IMR-90 (cell line): ENCODE measurements around the gene UBASH3B. TPM values are rescaled to one million over a fixed set of nuclear protein-coding genes. Genes with fewer than 3 reads are reported as not detected.

Experiments used
- ATAC-seq: fragments of 200-7000 bp; cut with Tn5 transposase; 2 replicates; pipeline ENCODE4 v1.9.1; 2020; ENCODE audit warnings: low read depth, mild to moderate bottlenecking, moderate library complexity
- BruUV-seq: library from RNA; stranded (reverse); fragments of 400-500 nt; replicated peaks from 2 replicates; lab custom pipeline; 2021; lab: Mats Ljungman, UMichigan
- CTCF ChIA-PET: fragments of 300-600 bp; formaldehyde crosslinking; extraction: SDS; loops from one replicate; lab custom pipeline; 2021; ENCODE audit warnings: antibody characterized with exemption; lab: Yijun Ruan, JAX
- POLR2A ChIA-PET: fragments of 300-600 bp; sonication (Branson Sonifier 250); formaldehyde crosslinking; loops from one replicate; lab custom pipeline; 2022; ENCODE audit warnings: antibody characterized with exemption; ENCODE audit not compliant: unreplicated experiment; lab: Charles Lee
- DNase-seq: peaks from one replicate; pipeline ENCODE4 v3.0.0; 2013
- H2AFZ ChIP-seq: replicated peaks from 2 replicates; pipeline ENCODE3; 2013; ENCODE audit warnings: low read length, mild to moderate bottlenecking; ENCODE audit not compliant: poor library complexity
- H2AK5ac ChIP-seq: 2 replicates; pipeline ENCODE4 v1.6.1; 2013; ENCODE audit warnings: low read depth, low read length, inconsistent platforms
- H2AK9ac ChIP-seq: replicated peaks from 2 replicates; pipeline ENCODE3; 2013; ENCODE audit warnings: mild to moderate bottlenecking, low read depth, low read length, moderate library complexity; ENCODE audit not compliant: poor library complexity
- H2BK120ac ChIP-seq: 2 replicates; pipeline ENCODE4 v1.6.1; 2013; ENCODE audit warnings: low read depth, low read length, inconsistent platforms
- H2BK15ac ChIP-seq: 3 replicates; pipeline ENCODE4 v1.6.1; 2013; ENCODE audit warnings: low read depth, low read length, inconsistent platforms
- H2BK20ac ChIP-seq: 2 replicates; pipeline ENCODE4 v1.6.1; 2013; ENCODE audit warnings: low read depth, mild to moderate bottlenecking, inconsistent platforms, low read length, moderate library complexity
- H2BK5ac ChIP-seq: 2 replicates; pipeline ENCODE4 v1.6.1; 2013; ENCODE audit warnings: mild to moderate bottlenecking, low read depth, low read length, inconsistent platforms; ENCODE audit not compliant: poor library complexity, severe bottlenecking
- H3K14ac ChIP-seq: replicated peaks from 2 replicates; pipeline ENCODE4 v1.6.1; 2013; ENCODE audit warnings: low read depth, low read length, inconsistent platforms
- H3K18ac ChIP-seq: 2 replicates; pipeline ENCODE4 v1.6.1; 2013; ENCODE audit warnings: low read depth, low read length, control low read depth
- H3K23ac ChIP-seq: 2 replicates; pipeline ENCODE4 v1.6.1; 2013; ENCODE audit warnings: low read depth, low read length, inconsistent platforms
- H3K27ac ChIP-seq: 2 replicates; pipeline ENCODE4 v1.5.1; 2013; ENCODE audit warnings: mild to moderate bottlenecking, control low read depth, low read length; ENCODE audit not compliant: insufficient read depth
- H3K27me3 ChIP-seq: 2 replicates; pipeline ENCODE4 v1.6.1; 2013; ENCODE audit warnings: low read length; ENCODE audit not compliant: control insufficient read depth, insufficient read depth
- H3K36me3 ChIP-seq: 2 replicates; pipeline ENCODE4 v1.6.1; 2013; ENCODE audit warnings: low read length, mixed read lengths; ENCODE audit not compliant: control insufficient read depth, insufficient read depth
- H3K4ac ChIP-seq: 2 replicates; pipeline ENCODE4 v1.6.1; 2013; ENCODE audit warnings: low read depth, low read length, inconsistent platforms
- H3K4me1 ChIP-seq: 2 replicates; pipeline ENCODE4 v1.6.1; 2013; ENCODE audit warnings: low read length, mixed read lengths; ENCODE audit not compliant: control insufficient read depth, insufficient read depth
- H3K4me2 ChIP-seq: 2 replicates; pipeline ENCODE4 v1.6.1; 2013; ENCODE audit warnings: low read depth, mild to moderate bottlenecking, control low read depth, low read length, moderate library complexity
- H3K4me3 ChIP-seq: 2 replicates; pipeline ENCODE4 v1.5.1; 2013; ENCODE audit warnings: low read depth, mild to moderate bottlenecking, control low read depth, low read length, moderate library complexity; ENCODE audit not compliant: insufficient read depth
- H3K56ac ChIP-seq: 2 replicates; pipeline ENCODE4 v1.6.1; 2013; ENCODE audit warnings: low read length, inconsistent platforms; ENCODE audit not compliant: insufficient read depth; ENCODE audit errors: extremely low read depth
- H3K79me1 ChIP-seq, 2 experiments: 2 replicates each; pipeline ENCODE4 v1.6.1; 2013; ENCODE audit warnings: low read length in 2 of 2, inconsistent platforms in 1 of 2, low read depth in 1 of 2
- H3K9ac ChIP-seq: 2 replicates; pipeline ENCODE4 v1.6.1; 2013; ENCODE audit warnings: low read depth, low read length, control low read depth
- H3K9me1 ChIP-seq: 2 replicates; pipeline ENCODE4 v1.6.1; 2013; ENCODE audit warnings: low read length, inconsistent platforms; ENCODE audit not compliant: insufficient read depth
- H3K9me3 ChIP-seq: 2 replicates; pipeline ENCODE4 v1.6.1; 2013; ENCODE audit warnings: low read length; ENCODE audit not compliant: control insufficient read depth, insufficient read depth
- H4K20me1 ChIP-seq: 2 replicates; pipeline ENCODE4 v1.6.1; 2013; ENCODE audit warnings: low read length, inconsistent platforms; ENCODE audit not compliant: insufficient read depth
- H4K5ac ChIP-seq: 2 replicates; pipeline ENCODE4 v1.6.1; 2013; ENCODE audit warnings: mild to moderate bottlenecking, low read depth, low read length, control low read depth
- H4K8ac ChIP-seq, 2 experiments: 2 replicates each; pipeline ENCODE4 v1.6.1; 2013; ENCODE audit warnings: low read depth in 2 of 2, low read length in 2 of 2, control low read depth in 1 of 2, inconsistent platforms in 1 of 2
- H4K91ac ChIP-seq: 2 replicates; pipeline ENCODE4 v1.6.1; 2013; ENCODE audit warnings: low read depth, low read length, inconsistent platforms; ENCODE audit not compliant: insufficient read depth
- BHLHE40 ChIP-seq: fragments of 150-350 bp; IDR thresholded peaks from 2 replicates; pipeline ENCODE4 v1.6.1; 2016; ENCODE audit warnings: mild to moderate bottlenecking, low read depth, low read length
- CHD1 ChIP-seq: IDR thresholded peaks from 2 replicates; pipeline ENCODE4 v1.6.1; 2012; ENCODE audit warnings: low read depth, low read length, improper control_type of control experiment
- MAZ ChIP-seq: IDR thresholded peaks from 2 replicates; pipeline ENCODE4 v1.6.1; 2012; ENCODE audit warnings: low read depth, mild to moderate bottlenecking, low read length, improper control_type of control experiment, moderate library complexity, borderline replicate concordance
- NFE2L2 ChIP-seq: fragments of 150-350 bp; IDR thresholded peaks from 2 replicates; pipeline ENCODE4 v1.6.1; 2016; ENCODE audit warnings: low read depth, mild to moderate bottlenecking, low read length
- POLR2A ChIP-seq: IDR thresholded peaks from 2 replicates; pipeline ENCODE4 v1.6.1; 2012; ENCODE audit warnings: mild to moderate bottlenecking, low read depth, low read length
- RAD21 ChIP-seq: IDR thresholded peaks from 2 replicates; pipeline ENCODE4 v1.6.1; 2012; ENCODE audit warnings: low read length, improper control_type of control experiment
- RCOR1 ChIP-seq: IDR thresholded peaks from 2 replicates; pipeline ENCODE4 v1.6.1; 2012; ENCODE audit warnings: mild to moderate bottlenecking, low read length, improper control_type of control experiment; ENCODE audit not compliant: insufficient replicate concordance
- RFX5 ChIP-seq: IDR thresholded peaks from 2 replicates; pipeline ENCODE4 v1.8.0; 2012; ENCODE audit warnings: low read depth, mild to moderate bottlenecking, low read length, moderate library complexity
- SMC3 ChIP-seq: fragments of 150-350 bp; IDR thresholded peaks from 2 replicates; pipeline ENCODE4 v1.6.1; 2016; ENCODE audit warnings: low read depth, mild to moderate bottlenecking, antibody characterized with exemption, low read length, moderate library complexity
- WGBS, 2 experiments: methylation state at CpG; one replicate each; pipeline versions ENCODE4 v1.1.5 to v1.1.7; 2013; ENCODE audit warnings: missing lambda C conversion rate in 2 of 2; ENCODE audit not compliant: insufficient read length in 1 of 2; ENCODE audit errors: extremely low coverage in 2 of 2; 5-methylcytosine and 5-hydroxymethylcytosine counted together
- dilution Hi-C: fragments of 300-500 bp; cut with HindIII; formaldehyde crosslinking; loops from one replicate; pipeline ENCODE4 v1.14.3; 2018; ENCODE audit warnings: low sequenced_read_pairs; ENCODE audit not compliant: unreplicated experiment
- in situ Hi-C: fragments of 300-500 bp; cut with MboI; formaldehyde crosslinking; loops from 3 replicates; pipeline ENCODE4 v1.14.3; 2019; ENCODE audit warnings: low sequenced_read_pairs, inconsistent platforms, mixed read lengths
- intact Hi-C: fragments of 100-400 bp; cut with micrococcal nuclease; formaldehyde crosslinking; loops from 2 replicates; pipeline ENCODE4 v1.10.0; 2022
- polyA plus RNA-seq, 3 experiments: library from polyadenylated mRNA; depleted of rRNA; stranded (reverse); fragments of >200 nt; gene quantifications; 2 replicates each; pipeline ENCODE4 v1.2.3, GENCODE V29; 2012; ENCODE audit warnings: low replicate concordance in 1 of 3
- total RNA-seq: library from RNA; depleted of rRNA; stranded (reverse); fragments of >200 nt; gene quantifications from 2 replicates; pipeline ENCODE4 v1.2.3, GENCODE V29; 2012
- TF ChIP-seq, protein P1 (sequence below): fragments of 150-350 bp; IDR thresholded peaks from 2 replicates; pipeline ENCODE4 v1.6.1; 2017; ENCODE audit warnings: mild to moderate bottlenecking, antibody characterized with exemption, low read length, low read depth

The UBASH3B gene
- total and polyA plus RNA-seq, 2 of the 4 experiments (the other 2 are of a cell fraction): 27.2 to 48.0 TPM

DNA sequence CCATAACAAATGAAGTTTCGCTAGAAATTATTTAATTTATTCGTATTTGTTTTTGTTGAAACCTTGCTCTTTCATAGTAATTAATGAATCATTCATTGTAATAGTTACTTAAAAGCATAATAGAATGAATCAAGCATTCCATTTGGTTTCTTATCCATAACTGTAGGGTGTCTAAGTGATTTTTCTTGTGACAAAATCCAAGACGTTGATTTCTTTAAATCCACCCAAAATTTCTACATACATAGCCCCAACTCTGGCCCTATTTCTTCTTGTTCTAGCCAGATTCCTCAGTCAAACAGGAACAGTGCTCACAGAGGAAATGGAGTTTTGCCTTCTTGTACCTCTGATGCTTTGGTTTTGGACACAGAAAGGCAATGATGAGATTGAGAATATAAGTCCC is 25.5 kb downstream of the UBASH3B start:
- H4K91ac ChIP-seq: no peak overlapping the region
- in situ Hi-C loops (loop anchor here (25.0 kb wide), 1 partner anchor 506 kb away; the partner anchor contains the start of gene CLMP), dilution Hi-C loops (no loop called here), intact Hi-C loops (no loop called here)
- H2AK5ac ChIP-seq: peak overlapping the region; percentile 84
- peaks cover 46 to 68% of the 10 kb centered on the region in 2 experiments for H3K79me1 ChIP-seq
- TF ChIP-seq RFX5 (no peak), RAD21 (no peak), POLR2A (no peak), SMC3 (no peak), BHLHE40 (no peak), RCOR1 (no peak), MAZ (no peak), CHD1 (no peak), NFE2L2 (no peak)
- TF ChIP-seq, protein P1, sequence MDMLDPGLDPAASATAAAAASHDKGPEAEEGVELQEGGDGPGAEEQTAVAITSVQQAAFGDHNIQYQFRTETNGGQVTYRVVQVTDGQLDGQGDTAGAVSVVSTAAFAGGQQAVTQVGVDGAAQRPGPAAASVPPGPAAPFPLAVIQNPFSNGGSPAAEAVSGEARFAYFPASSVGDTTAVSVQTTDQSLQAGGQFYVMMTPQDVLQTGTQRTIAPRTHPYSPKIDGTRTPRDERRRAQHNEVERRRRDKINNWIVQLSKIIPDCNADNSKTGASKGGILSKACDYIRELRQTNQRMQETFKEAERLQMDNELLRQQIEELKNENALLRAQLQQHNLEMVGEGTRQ: no peak
- H3K18ac ChIP-seq: no peak overlapping the region
- DNase-seq: no peak
- WGBS, 2 experiments: no CpG with 5 or more reads among the region's 3 CpGs
- no peaks in the 10 kb centered on the region for H3K27me3 ChIP-seq
- no peak overlapping the region for H3K56ac ChIP-seq
- BruUV-seq: no TSS peak
- no peak overlapping the region for H3K4me2 ChIP-seq
- no peak overlapping the region for H2BK20ac ChIP-seq
- H3K4me1 ChIP-seq: peaks cover 8% of the 10 kb centered on the region
- no peak overlapping the region for H4K8ac ChIP-seq
- no peak overlapping the region for H3K27ac ChIP-seq
- ATAC-seq: peak; percentile 20; the same call in 1 of the 2 replicates
- H3K4ac ChIP-seq: peak overlapping the region; percentile 26; the same call in 1 of the 2 replicates
- ChIA-PET CTCF (no interaction called here), POLR2A (no interaction called here)
- peak overlapping the region; percentile 45; the same call in 1 of the 2 replicates for H3K23ac ChIP-seq
- no peaks in the 10 kb centered on the region for H3K36me3 ChIP-seq
- H3K14ac ChIP-seq: no peak overlapping the region; the same call in 1 of the 2 replicates
- H3K4me3 ChIP-seq: no peak overlapping the region
- no peaks in the 10 kb centered on the region for H3K9me3 ChIP-seq
- no peak overlapping the region for H4K5ac ChIP-seq
- no peak overlapping the region for H2BK5ac ChIP-seq
- H2AFZ ChIP-seq: no peak overlapping the region
- 0 out of 2 replicates have a peak overlapping the region, but pooled peaks have one; percentile 25 for H2BK120ac ChIP-seq
- 0 out of 3 replicates have a peak overlapping the region, but pooled peaks have one; percentile 43 for H2BK15ac ChIP-seq
- peaks cover 26% of the 10 kb centered on the region for H4K20me1 ChIP-seq
- peaks cover 18% of the 10 kb centered on the region for H3K9me1 ChIP-seq
- H2AK9ac ChIP-seq: no peak overlapping the region
- H3K9ac ChIP-seq: no peak overlapping the region
